ENCODE results near the gene DIAPH2. TPM values are rescaled to one million over a fixed set of nuclear protein-coding genes. Genes with fewer than 3 reads are reported as not detected.

Gene DIAPH2
- total and polyA plus RNA-seq, 2 experiments from 2014 or later = 16.2 to 56.6 TPM

DNA sequence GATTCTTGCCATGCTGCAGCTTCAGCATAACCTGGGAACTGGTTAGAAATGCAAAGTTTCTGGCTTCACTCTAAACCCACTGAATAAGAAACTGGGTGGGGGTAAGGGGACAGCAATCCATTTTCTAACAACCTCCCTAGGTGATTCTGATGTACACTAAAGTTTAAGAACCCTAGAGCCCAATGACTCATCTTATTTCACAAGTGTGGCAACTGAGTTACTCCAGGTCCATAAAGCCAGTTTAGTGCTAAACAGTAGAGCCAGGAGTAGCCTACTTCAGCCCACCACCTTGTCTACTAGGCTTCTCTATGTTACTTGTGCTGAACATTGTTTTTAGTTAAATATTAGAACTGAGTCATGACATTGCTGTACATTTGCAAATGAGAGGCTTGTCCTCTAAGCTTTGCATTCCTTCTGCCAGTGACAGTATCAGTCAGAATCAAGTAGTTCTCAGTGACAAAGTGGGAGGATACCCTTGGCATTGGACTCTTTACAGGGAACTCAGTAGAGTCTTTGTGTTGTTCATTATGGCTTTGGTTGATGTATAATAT, 717.0 kb downstream of the DIAPH2 start:
- Histone ChIP-seq H3F3A (replicated peaks; ENCODE audit: low read depth) (no peaks in the 10 kb centered on the region), H3K27ac (ENCODE audit: low read depth) (no peak overlapping the region), H2AFZ (no peak overlapping the region), H3K4me2 (no peak overlapping the region), H3K9me2 (ENCODE audit: insufficient read depth) (no peaks in the 10 kb centered on the region), H3K4me3 (no peak overlapping the region), H3K79me2 (replicated peaks; ENCODE audit: insufficient read depth) (peaks cover 8% of the 10 kb centered on the region; the same call in 1 of the 2 replicates), H3K36me3 (ENCODE audit: insufficient read depth) (no peaks in the 10 kb centered on the region), H3K27me3 (ENCODE audit: insufficient read depth) (no peaks in the 10 kb centered on the region), H4K20me1 (replicated peaks; ENCODE audit: insufficient read depth) (no peaks in the 10 kb centered on the region; the same call in none of the 2 replicates), H3K4me1 (ENCODE audit: insufficient read depth) (peaks cover 19% of the 10 kb centered on the region)
- DNase-seq (ENCODE audit: low spot score) = no peak
- ATAC-seq = no peak
- Mint-ChIP-seq H3K27me3 (ENCODE audit: insufficient read depth, low read depth, poor library complexity) (peaks cover 2% of the 10 kb centered on the region), H3K4me1 (peaks cover 24% of the 10 kb centered on the region), H3K9me3 (no peaks in the 10 kb centered on the region), H3K36me3 (ENCODE audit: low read depth) (peaks cover 16% of the 10 kb centered on the region; the same call in 2 of the 3 replicates), H3K27ac (no peak overlapping the region), H3K4me3 (no peak overlapping the region)
- TF ChIP-seq, protein P1, sequence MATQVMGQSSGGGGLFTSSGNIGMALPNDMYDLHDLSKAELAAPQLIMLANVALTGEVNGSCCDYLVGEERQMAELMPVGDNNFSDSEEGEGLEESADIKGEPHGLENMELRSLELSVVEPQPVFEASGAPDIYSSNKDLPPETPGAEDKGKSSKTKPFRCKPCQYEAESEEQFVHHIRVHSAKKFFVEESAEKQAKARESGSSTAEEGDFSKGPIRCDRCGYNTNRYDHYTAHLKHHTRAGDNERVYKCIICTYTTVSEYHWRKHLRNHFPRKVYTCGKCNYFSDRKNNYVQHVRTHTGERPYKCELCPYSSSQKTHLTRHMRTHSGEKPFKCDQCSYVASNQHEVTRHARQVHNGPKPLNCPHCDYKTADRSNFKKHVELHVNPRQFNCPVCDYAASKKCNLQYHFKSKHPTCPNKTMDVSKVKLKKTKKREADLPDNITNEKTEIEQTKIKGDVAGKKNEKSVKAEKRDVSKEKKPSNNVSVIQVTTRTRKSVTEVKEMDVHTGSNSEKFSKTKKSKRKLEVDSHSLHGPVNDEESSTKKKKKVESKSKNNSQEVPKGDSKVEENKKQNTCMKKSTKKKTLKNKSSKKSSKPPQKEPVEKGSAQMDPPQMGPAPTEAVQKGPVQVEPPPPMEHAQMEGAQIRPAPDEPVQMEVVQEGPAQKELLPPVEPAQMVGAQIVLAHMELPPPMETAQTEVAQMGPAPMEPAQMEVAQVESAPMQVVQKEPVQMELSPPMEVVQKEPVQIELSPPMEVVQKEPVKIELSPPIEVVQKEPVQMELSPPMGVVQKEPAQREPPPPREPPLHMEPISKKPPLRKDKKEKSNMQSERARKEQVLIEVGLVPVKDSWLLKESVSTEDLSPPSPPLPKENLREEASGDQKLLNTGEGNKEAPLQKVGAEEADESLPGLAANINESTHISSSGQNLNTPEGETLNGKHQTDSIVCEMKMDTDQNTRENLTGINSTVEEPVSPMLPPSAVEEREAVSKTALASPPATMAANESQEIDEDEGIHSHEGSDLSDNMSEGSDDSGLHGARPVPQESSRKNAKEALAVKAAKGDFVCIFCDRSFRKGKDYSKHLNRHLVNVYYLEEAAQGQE (IDR thresholded peaks at IDR 0.05; ENCODE audit: unreplicated experiment) = no peak

DNA sequence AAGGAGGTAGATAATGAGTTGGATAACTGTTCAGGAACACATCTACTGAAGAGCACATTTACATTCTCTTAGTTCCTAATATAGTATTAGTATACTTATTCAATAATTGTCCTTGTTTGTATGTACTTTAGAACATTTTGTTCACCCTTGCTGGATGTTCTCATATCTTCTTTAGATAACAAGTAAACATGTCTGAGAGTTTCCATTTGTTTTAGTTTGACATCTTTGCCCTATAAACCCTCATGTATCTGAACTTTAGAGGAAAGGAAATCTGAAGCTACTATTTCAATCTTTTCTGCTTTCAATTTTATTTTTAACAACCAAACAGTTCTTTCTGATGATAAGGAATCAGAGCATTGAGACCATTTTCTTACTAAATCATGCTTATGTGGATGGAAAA, 717.7 kb downstream of the DIAPH2 start:
- H3F3A ChIP-seq (replicated peaks; ENCODE audit: low read depth) = no peaks in the 10 kb centered on the region
- no peak for ATAC-seq
- H2AFZ ChIP-seq = no peak overlapping the region
- no peaks in the 10 kb centered on the region for H3K27me3 ChIP-seq (ENCODE audit: insufficient read depth)
- Mint-ChIP-seq H3K27me3 (ENCODE audit: insufficient read depth, low read depth, poor library complexity) (peaks cover 2% of the 10 kb centered on the region), H3K9me3 (no peaks in the 10 kb centered on the region; the same call in 2 of the 3 replicates), H3K36me3 (ENCODE audit: low read depth) (peaks cover 18% of the 10 kb centered on the region; the same call in 2 of the 3 replicates), H3K4me1 (peaks cover 24% of the 10 kb centered on the region), H3K27ac (no peak overlapping the region), H3K4me3 (no peak overlapping the region)
- DNase-seq (ENCODE audit: low spot score) = no peak
- no peak overlapping the region for H3K4me2 ChIP-seq
- no peaks in the 10 kb centered on the region for H3K9me2 ChIP-seq (ENCODE audit: insufficient read depth)
- H3K79me2 ChIP-seq (replicated peaks; ENCODE audit: insufficient read depth) = peaks cover 10% of the 10 kb centered on the region; the same call in 1 of the 2 replicates
- H3K4me1 ChIP-seq (ENCODE audit: insufficient read depth) = peaks cover 12% of the 10 kb centered on the region
- no peak overlapping the region for H3K27ac ChIP-seq (ENCODE audit: low read depth)
- H3K4me3 ChIP-seq = no peak overlapping the region
- no peaks in the 10 kb centered on the region; the same call in 1 of the 2 replicates for H3K36me3 ChIP-seq (ENCODE audit: insufficient read depth)
- H4K20me1 ChIP-seq (replicated peaks; ENCODE audit: insufficient read depth) = no peaks in the 10 kb centered on the region; the same call in 1 of the 2 replicates
- TF ChIP-seq JUNB (IDR thresholded peaks at IDR 0.05; ENCODE audit: unreplicated experiment) (no peak), STAT1 (IDR thresholded peaks at IDR 0.05; ENCODE audit: unreplicated experiment) (no peak), POLR2AphosphoS5 (IDR thresholded peaks at IDR 0.05; ENCODE audit: low read depth) (no peak)
- TF ChIP-seq, protein P2, sequence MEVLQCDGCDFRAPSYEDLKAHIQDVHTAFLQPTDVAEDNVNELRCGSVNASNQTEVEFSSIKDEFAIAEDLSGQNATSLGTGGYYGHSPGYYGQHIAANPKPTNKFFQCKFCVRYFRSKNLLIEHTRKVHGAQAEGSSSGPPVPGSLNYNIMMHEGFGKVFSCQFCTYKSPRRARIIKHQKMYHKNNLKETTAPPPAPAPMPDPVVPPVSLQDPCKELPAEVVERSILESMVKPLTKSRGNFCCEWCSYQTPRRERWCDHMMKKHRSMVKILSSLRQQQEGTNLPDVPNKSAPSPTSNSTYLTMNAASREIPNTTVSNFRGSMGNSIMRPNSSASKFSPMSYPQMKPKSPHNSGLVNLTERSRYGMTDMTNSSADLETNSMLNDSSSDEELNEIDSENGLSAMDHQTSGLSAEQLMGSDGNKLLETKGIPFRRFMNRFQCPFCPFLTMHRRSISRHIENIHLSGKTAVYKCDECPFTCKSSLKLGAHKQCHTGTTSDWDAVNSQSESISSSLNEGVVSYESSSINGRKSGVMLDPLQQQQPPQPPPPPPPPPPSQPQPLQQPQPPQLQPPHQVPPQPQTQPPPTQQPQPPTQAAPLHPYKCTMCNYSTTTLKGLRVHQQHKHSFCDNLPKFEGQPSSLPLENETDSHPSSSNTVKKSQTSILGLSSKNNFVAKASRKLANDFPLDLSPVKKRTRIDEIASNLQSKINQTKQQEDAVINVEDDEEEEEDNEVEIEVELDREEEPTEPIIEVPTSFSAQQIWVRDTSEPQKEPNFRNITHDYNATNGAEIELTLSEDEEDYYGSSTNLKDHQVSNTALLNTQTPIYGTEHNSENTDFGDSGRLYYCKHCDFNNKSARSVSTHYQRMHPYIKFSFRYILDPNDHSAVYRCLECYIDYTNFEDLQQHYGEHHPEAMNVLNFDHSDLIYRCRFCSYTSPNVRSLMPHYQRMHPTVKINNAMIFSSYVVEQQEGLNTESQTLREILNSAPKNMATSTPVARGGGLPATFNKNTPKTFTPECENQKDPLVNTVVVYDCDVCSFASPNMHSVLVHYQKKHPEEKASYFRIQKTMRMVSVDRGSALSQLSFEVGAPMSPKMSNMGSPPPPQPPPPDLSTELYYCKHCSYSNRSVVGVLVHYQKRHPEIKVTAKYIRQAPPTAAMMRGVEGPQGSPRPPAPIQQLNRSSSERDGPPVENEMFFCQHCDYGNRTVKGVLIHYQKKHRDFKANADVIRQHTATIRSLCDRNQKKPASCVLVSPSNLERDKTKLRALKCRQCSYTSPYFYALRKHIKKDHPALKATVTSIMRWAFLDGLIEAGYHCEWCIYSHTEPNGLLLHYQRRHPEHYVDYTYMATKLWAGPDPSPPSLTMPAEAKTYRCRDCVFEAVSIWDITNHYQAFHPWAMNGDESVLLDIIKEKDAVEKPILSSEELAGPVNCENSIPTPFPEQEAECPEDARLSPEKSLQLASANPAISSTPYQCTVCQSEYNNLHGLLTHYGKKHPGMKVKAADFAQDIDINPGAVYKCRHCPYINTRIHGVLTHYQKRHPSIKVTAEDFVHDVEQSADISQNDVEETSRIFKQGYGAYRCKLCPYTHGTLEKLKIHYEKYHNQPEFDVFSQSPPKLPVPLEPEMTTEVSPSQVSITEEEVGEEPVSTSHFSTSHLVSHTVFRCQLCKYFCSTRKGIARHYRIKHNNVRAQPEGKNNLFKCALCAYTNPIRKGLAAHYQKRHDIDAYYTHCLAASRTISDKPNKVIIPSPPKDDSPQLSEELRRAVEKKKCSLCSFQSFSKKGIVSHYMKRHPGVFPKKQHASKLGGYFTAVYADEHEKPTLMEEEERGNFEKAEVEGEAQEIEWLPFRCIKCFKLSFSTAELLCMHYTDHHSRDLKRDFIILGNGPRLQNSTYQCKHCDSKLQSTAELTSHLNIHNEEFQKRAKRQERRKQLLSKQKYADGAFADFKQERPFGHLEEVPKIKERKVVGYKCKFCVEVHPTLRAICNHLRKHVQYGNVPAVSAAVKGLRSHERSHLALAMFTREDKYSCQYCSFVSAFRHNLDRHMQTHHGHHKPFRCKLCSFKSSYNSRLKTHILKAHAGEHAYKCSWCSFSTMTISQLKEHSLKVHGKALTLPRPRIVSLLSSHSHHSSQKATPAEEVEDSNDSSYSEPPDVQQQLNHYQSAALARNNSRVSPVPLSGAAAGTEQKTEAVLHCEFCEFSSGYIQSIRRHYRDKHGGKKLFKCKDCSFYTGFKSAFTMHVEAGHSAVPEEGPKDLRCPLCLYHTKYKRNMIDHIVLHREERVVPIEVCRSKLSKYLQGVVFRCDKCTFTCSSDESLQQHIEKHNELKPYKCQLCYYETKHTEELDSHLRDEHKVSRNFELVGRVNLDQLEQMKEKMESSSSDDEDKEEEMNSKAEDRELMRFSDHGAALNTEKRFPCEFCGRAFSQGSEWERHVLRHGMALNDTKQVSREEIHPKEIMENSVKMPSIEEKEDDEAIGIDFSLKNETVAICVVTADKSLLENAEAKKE (CRISPR knock-in tag; IDR thresholded peaks at IDR 0.05) = no peak
- TF ChIP-seq, protein P1 (IDR thresholded peaks at IDR 0.05; ENCODE audit: unreplicated experiment) = no peak
- TF ChIP-seq, protein P3, sequence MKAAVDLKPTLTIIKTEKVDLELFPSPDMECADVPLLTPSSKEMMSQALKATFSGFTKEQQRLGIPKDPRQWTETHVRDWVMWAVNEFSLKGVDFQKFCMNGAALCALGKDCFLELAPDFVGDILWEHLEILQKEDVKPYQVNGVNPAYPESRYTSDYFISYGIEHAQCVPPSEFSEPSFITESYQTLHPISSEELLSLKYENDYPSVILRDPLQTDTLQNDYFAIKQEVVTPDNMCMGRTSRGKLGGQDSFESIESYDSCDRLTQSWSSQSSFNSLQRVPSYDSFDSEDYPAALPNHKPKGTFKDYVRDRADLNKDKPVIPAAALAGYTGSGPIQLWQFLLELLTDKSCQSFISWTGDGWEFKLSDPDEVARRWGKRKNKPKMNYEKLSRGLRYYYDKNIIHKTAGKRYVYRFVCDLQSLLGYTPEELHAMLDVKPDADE (IDR thresholded peaks at IDR 0.05) = no peak

Data from GM23338 (cell line).